Measurements from ENCODE around the gene UBE4B. TPM values are rescaled to one million over a fixed set of nuclear protein-coding genes. Genes with fewer than 3 reads are reported as not detected.

UBE4B gene
- polyA plus RNA-seq, 4 donors, result 8.6 to 47.3 (median 19.8) TPM

DNA sequence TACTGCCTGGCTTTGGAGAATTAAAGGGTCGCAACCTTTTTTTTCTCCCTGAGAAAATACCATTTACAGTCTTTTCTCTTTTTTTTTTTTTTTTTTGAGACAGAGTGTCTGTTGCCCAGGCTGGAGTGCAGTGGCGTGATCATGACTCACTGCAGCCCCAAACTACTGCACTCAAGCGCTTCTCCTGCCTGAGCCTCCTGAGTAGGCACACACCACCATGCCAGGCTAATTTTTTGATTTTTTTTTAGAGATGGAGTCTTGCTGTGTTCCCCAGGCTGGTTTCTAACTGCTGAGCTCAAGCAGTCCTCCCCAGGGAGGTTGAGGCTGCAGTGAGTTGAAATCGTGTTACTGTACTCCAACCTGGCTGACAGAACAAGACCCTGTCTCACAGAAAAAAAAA, 24.6 kb downstream of the UBE4B start:
- no peak for DNase-seq
- Histone ChIP-seq H3K27me3 (ENCODE audit: control insufficient read depth in 3 of 3, insufficient read depth in 3 of 3, low read length in 3 of 3) (no peaks in the 10 kb centered on the region), H3K9me3 (ENCODE audit: control insufficient read depth in 2 of 2, insufficient read depth in 1 of 2, low read depth in 1 of 2, low read length in 1 of 2) (no peaks in the 10 kb centered on the region), H3K27ac (ENCODE audit: low read depth in 1 of 3, low read length in 2 of 3) (no peak overlapping the region), H3K4me3 (ENCODE audit: low read depth in 1 of 3, low read length in 3 of 3) (no peak overlapping the region), H3K4me1 (ENCODE audit: control insufficient read depth in 3 of 3, insufficient read depth in 2 of 3, low read depth in 1 of 3, low read length in 2 of 3) (no peaks in the 10 kb centered on the region), H3K36me3 (ENCODE audit: control insufficient read depth in 3 of 3, insufficient read depth in 2 of 3, low read depth in 1 of 3, low read length in 3 of 3) (peaks cover 0 to 47% (median 11%) of the 10 kb centered on the region in 3 donors)
- FAIRE-seq, result no peak
- 87 to 91% (median 88%) methylated on average over 4 of the region's 4 CpGs for WGBS, 3 donors

DNA sequence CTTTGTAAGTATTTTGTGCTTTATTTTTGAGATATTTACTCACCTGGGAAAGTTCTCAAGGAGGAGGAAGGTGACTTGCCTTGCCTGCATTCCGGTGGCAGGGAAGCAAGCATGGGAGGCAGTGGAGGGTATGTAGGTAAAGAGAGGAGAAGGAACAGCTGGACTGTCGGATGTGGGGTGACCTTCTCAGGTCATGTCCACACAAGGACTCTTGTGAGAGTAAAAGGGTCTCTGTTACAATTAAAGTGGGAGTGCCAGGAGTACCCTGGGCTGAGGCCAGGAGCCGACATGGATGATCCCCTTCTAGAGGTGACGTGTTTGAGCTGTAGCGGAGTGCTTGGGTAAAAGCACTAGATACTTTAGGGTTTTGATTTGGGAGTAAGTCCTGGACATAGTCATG, 25.0 kb downstream of the UBE4B start:
- Histone ChIP-seq H3K36me3 (ENCODE audit: control insufficient read depth in 3 of 3, insufficient read depth in 2 of 3, low read depth in 1 of 3, low read length in 3 of 3) (peaks cover 0 to 48% (median 8%) of the 10 kb centered on the region in 3 donors), H3K27ac (ENCODE audit: low read depth in 1 of 3, low read length in 2 of 3) (no peak overlapping the region), H3K4me3 (ENCODE audit: low read depth in 1 of 3, low read length in 3 of 3) (no peak overlapping the region), H3K27me3 (ENCODE audit: control insufficient read depth in 3 of 3, insufficient read depth in 3 of 3, low read length in 3 of 3) (no peaks in the 10 kb centered on the region), H3K9me3 (ENCODE audit: control insufficient read depth in 2 of 2, insufficient read depth in 1 of 2, low read depth in 1 of 2, low read length in 1 of 2) (no peaks in the 10 kb centered on the region), H3K4me1 (ENCODE audit: control insufficient read depth in 3 of 3, insufficient read depth in 2 of 3, low read depth in 1 of 3, low read length in 2 of 3) (no peaks in the 10 kb centered on the region)
- DNase-seq, result no peak
- FAIRE-seq, result no peak
- whole genome bisulfite sequencing, 3 donors, result 87 to 91% (median 90%) methylated on average over 5 of the region's 5 CpGs

- Histone ChIP-seq H3K36me3 (ENCODE audit: control insufficient read depth in 3 of 3, insufficient read depth in 2 of 3, low read depth in 1 of 3, low read length in 3 of 3) (peaks cover 0 to 50% (median 6%) of the 10 kb centered on the region in 3 donors), H3K27me3 (ENCODE audit: control insufficient read depth in 3 of 3, insufficient read depth in 3 of 3, low read length in 3 of 3) (no peaks in the 10 kb centered on the region), H3K4me3 (ENCODE audit: low read depth in 1 of 3, low read length in 3 of 3) (no peak overlapping the region), H3K27ac (ENCODE audit: low read depth in 1 of 3, low read length in 2 of 3) (no peak overlapping the region), H3K9me3 (ENCODE audit: control insufficient read depth in 2 of 2, insufficient read depth in 1 of 2, low read depth in 1 of 2, low read length in 1 of 2) (no peaks in the 10 kb centered on the region), H3K4me1 (ENCODE audit: control insufficient read depth in 3 of 3, insufficient read depth in 2 of 3, low read depth in 1 of 3, low read length in 2 of 3) (no peaks in the 10 kb centered on the region)
- 89 to 93% (median 91%) methylated on average over 8 of the region's 8 CpGs for WGBS, 3 donors
- DNase-seq (no peak), FAIRE-seq (no peak)
Measured at GRCh38 chr1:10059342-10059718, 26.6 kb downstream of the UBE4B start.

GRCh38 chr1:10060311-10061100, 27.7 kb downstream of the UBE4B start:
- Histone ChIP-seq H3K27me3 (ENCODE audit: control insufficient read depth in 3 of 3, insufficient read depth in 3 of 3, low read length in 3 of 3) (no peaks in the 10 kb centered on the region), H3K36me3 (ENCODE audit: control insufficient read depth in 3 of 3, insufficient read depth in 2 of 3, low read depth in 1 of 3, low read length in 3 of 3) (peaks cover 0 to 47% (median 6%) of the 10 kb centered on the region in 3 donors), H3K4me1 (ENCODE audit: control insufficient read depth in 3 of 3, insufficient read depth in 2 of 3, low read depth in 1 of 3, low read length in 2 of 3) (peaks cover 0 to 3% (median 0%) of the 10 kb centered on the region in 3 donors), H3K9me3 (ENCODE audit: control insufficient read depth in 2 of 2, insufficient read depth in 1 of 2, low read depth in 1 of 2, low read length in 1 of 2) (no peaks in the 10 kb centered on the region), H3K27ac (ENCODE audit: low read depth in 1 of 3, low read length in 2 of 3) (no peak overlapping the region), H3K4me3 (ENCODE audit: low read depth in 1 of 3, low read length in 3 of 3) (no peak overlapping the region)
- WGBS, 3 donors, result 89 to 92% (median 90%) methylated on average over 8 of the region's 8 CpGs
- FAIRE-seq, result no peak
- no peak for DNase-seq

DNA sequence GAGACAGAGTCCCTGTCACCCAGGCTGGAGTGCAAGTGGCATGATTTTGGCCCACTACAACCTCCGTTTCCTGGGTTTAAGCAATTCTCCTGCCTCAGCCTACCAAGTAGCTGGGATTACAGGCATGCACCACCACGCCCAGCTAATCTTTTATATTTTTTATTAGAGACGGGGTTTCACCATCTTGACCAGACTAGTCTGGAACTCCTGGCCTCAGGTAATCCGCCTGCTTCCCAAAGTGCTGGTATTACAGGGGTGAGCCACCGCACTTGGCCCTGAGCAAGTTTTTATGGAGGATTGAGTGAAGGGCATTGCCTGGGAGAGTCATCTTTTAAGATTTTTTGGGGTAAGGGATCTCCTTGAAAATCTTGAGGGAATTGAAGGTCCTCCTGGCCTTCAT, 28.5 kb downstream of the UBE4B start:
- WGBS, 3 donors, result 82 to 88% (median 84%) methylated on average over 5 of the region's 5 CpGs
- H3K27ac ChIP-seq (ENCODE audit: low read depth in 1 of 3, low read length in 2 of 3), result no peak overlapping the region

GRCh38 chr1:10063878-10064277, 31.1 kb downstream of the UBE4B start:
- no peak for FAIRE-seq
- Histone ChIP-seq H3K27ac (ENCODE audit: low read depth in 1 of 3, low read length in 2 of 3) (no peak overlapping the region), H3K9me3 (ENCODE audit: control insufficient read depth in 2 of 2, insufficient read depth in 1 of 2, low read depth in 1 of 2, low read length in 1 of 2) (no peaks in the 10 kb centered on the region), H3K4me1 (ENCODE audit: control insufficient read depth in 3 of 3, insufficient read depth in 2 of 3, low read depth in 1 of 3, low read length in 2 of 3) (peaks cover 0 to 3% (median 3%) of the 10 kb centered on the region in 3 donors), H3K27me3 (ENCODE audit: control insufficient read depth in 3 of 3, insufficient read depth in 3 of 3, low read length in 3 of 3) (no peaks in the 10 kb centered on the region), H3K4me3 (ENCODE audit: low read depth in 1 of 3, low read length in 3 of 3) (no peak overlapping the region), H3K36me3 (ENCODE audit: control insufficient read depth in 3 of 3, insufficient read depth in 2 of 3, low read depth in 1 of 3, low read length in 3 of 3) (peaks cover 0 to 31% (median 3%) of the 10 kb centered on the region in 3 donors)
- 86 to 94% (median 91%) methylated on average over 7 of the region's 7 CpGs for WGBS, 3 donors
- no peak for DNase-seq

More for the DNA sequence above, 28.5 kb downstream of the UBE4B start:
- no peaks in the 10 kb centered on the region for H3K9me3 ChIP-seq (ENCODE audit: control insufficient read depth in 2 of 2, insufficient read depth in 1 of 2, low read depth in 1 of 2, low read length in 1 of 2)
- H3K4me3 ChIP-seq (ENCODE audit: low read depth in 1 of 3, low read length in 3 of 3), result no peak overlapping the region
- H3K27me3 ChIP-seq (ENCODE audit: control insufficient read depth in 3 of 3, insufficient read depth in 3 of 3, low read length in 3 of 3), result no peaks in the 10 kb centered on the region
- H3K36me3 ChIP-seq (ENCODE audit: control insufficient read depth in 3 of 3, insufficient read depth in 2 of 3, low read depth in 1 of 3, low read length in 3 of 3), result peaks cover 0 to 50% (median 6%) of the 10 kb centered on the region in 3 donors
- FAIRE-seq (no peak), DNase-seq (no peak)
- peaks cover 0 to 3% (median 3%) of the 10 kb centered on the region in 3 donors for H3K4me1 ChIP-seq (ENCODE audit: control insufficient read depth in 3 of 3, insufficient read depth in 2 of 3, low read depth in 1 of 3, low read length in 2 of 3)

GRCh38 chr1:10064416-10065343, 31.9 kb downstream of the UBE4B start:
- peaks cover 0 to 3% (median 3%) of the 10 kb centered on the region in 3 donors for H3K4me1 ChIP-seq (ENCODE audit: control insufficient read depth in 3 of 3, insufficient read depth in 2 of 3, low read depth in 1 of 3, low read length in 2 of 3)
- FAIRE-seq (no peak), DNase-seq (no peak)
- peaks cover 0 to 23% (median 3%) of the 10 kb centered on the region in 3 donors for H3K36me3 ChIP-seq (ENCODE audit: control insufficient read depth in 3 of 3, insufficient read depth in 2 of 3, low read depth in 1 of 3, low read length in 3 of 3)
- no peaks in the 10 kb centered on the region for H3K9me3 ChIP-seq (ENCODE audit: control insufficient read depth in 2 of 2, insufficient read depth in 1 of 2, low read depth in 1 of 2, low read length in 1 of 2)
- H3K27ac ChIP-seq (ENCODE audit: low read depth in 1 of 3, low read length in 2 of 3), result peak overlapping the region in 2 of 3 donors; percentile 60 to 83
- WGBS, 3 donors, result 86 to 92% (median 88%) methylated on average over 8 of the region's 8 CpGs
- no peaks in the 10 kb centered on the region for H3K27me3 ChIP-seq (ENCODE audit: control insufficient read depth in 3 of 3, insufficient read depth in 3 of 3, low read length in 3 of 3)
- no peak overlapping the region for H3K4me3 ChIP-seq (ENCODE audit: low read depth in 1 of 3, low read length in 3 of 3)

- Histone ChIP-seq H3K4me3 (ENCODE audit: low read depth in 1 of 3, low read length in 3 of 3) (no peak overlapping the region), H3K9me3 (ENCODE audit: control insufficient read depth in 2 of 2, insufficient read depth in 1 of 2, low read depth in 1 of 2, low read length in 1 of 2) (no peaks in the 10 kb centered on the region), H3K27ac (ENCODE audit: low read depth in 1 of 3, low read length in 2 of 3) (peak overlapping the region; percentile 25 to 83 (median 60)), H3K4me1 (ENCODE audit: control insufficient read depth in 3 of 3, insufficient read depth in 2 of 3, low read depth in 1 of 3, low read length in 2 of 3) (peaks cover 0 to 3% (median 3%) of the 10 kb centered on the region in 3 donors), H3K36me3 (ENCODE audit: control insufficient read depth in 3 of 3, insufficient read depth in 2 of 3, low read depth in 1 of 3, low read length in 3 of 3) (peaks cover 0 to 24% (median 3%) of the 10 kb centered on the region in 3 donors), H3K27me3 (ENCODE audit: control insufficient read depth in 3 of 3, insufficient read depth in 3 of 3, low read length in 3 of 3) (no peaks in the 10 kb centered on the region)
- FAIRE-seq, result no peak
- WGBS, 3 donors, result 41 to 66% (median 51%) methylated on average over 7 of the region's 7 CpGs
- peak; percentile 63 to 88 for DNase-seq
Measured at GRCh38 chr1:10065344-10065685, 32.6 kb downstream of the UBE4B start.

All from small intestine (tissue), 7 donors.